AG09319 (cell line): ENCODE measurements around the gene KCNC4.
A peak's percentile ranks its signal among the peaks of the same experiment; 100 is the strongest.

Source experiments
- DNase-seq: peaks from one replicate; pipeline ENCODE4 v3.0.0-alpha.2; 2010; ENCODE audit warnings: low read depth; ENCODE audit errors: extremely low read depth
- TF ChIP-seq, protein P1 (sequence below): IDR thresholded peaks from 2 replicates; pipeline ENCODE4 v1.5.1; 2011; ENCODE audit warnings: low read depth, mild to moderate bottlenecking, inconsistent platforms, low read length, moderate library complexity

The KCNC4 gene

DNA sequence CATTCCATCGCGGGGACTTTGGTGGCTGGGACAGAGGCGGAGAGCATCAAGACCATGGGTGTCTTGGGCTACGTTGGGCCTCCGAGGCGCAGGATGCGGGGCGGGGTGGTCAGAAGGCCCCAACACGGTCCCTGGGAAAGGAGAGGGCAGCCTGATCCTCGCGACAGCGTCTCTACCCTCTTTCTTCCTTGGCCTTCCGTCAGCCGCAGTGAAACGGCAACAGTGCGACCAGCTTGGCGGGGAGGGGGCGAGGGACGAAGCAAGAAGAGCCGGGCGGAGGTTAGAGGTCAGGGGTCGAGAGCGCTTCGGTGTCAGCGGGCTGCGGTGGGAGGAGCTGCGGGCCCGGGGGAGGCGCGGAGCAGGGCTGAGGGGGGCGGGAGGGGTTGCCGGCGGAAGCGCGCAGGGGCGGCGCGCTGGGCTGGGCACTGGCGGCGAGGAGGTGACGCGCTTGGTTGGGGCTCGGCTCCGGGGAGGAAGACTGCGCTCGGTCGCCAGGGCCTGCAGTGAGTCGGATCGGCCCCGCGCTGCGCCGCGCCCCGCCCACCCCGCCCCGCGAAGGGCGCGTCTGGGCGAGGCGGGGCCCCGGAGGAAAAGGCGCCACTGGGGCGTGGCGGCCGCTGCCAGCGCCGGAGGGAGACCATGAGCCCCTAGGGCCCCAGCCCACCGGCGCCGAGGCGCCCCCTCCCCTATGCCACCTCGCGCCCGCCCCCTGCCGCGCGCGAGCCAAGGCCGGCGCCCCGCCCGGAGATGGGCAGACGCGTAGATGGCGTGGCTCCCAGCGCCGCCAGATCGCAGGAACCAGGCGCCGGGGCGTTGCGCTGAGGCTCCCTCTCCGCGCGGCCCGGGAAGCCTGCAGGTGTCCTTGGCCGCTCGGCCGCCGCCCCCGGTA is at the start of gene KCNC4:
TSS of gene KCNC4 (plus strand) at position 600 of the 889 bp plus-strand sequence. CDS start 1,186 bp downstream, outside the sequence.
- TF ChIP-seq, protein P1, sequence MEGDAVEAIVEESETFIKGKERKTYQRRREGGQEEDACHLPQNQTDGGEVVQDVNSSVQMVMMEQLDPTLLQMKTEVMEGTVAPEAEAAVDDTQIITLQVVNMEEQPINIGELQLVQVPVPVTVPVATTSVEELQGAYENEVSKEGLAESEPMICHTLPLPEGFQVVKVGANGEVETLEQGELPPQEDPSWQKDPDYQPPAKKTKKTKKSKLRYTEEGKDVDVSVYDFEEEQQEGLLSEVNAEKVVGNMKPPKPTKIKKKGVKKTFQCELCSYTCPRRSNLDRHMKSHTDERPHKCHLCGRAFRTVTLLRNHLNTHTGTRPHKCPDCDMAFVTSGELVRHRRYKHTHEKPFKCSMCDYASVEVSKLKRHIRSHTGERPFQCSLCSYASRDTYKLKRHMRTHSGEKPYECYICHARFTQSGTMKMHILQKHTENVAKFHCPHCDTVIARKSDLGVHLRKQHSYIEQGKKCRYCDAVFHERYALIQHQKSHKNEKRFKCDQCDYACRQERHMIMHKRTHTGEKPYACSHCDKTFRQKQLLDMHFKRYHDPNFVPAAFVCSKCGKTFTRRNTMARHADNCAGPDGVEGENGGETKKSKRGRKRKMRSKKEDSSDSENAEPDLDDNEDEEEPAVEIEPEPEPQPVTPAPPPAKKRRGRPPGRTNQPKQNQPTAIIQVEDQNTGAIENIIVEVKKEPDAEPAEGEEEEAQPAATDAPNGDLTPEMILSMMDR, result no peak

DNA sequence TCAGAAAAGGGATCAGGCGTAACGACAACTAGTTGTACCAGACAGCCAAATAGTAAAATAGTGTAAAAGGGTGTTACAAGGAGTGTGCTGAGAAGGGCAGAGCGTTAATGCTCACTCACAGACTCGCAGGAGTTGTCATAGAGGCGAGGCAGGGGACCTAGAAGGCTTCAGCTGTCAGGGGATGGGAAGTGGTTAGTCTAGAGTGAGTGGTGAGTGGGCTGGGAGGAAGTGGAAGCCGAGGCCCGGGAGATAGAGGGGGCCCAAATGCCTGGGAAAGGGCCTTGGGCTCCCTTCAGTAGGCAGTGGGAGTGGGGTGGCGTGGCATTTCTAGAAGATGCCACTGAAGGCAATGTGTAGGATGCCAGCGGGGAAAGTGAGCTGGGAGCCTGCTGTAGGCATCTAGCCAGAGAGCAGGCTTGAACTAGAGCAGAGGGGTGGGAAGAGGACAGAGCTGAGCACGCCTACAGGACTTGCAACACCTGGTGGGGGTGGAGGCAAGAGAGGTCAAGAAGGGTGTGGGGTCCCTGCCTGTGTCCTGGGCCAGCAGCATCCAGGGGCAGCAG is 49.5 kb upstream of the KCNC4 start:
- DNase-seq, result no peak
- TF ChIP-seq, protein P1, result no peak

More for the DNA sequence above, at the start of gene KCNC4:
- peak; percentile 47 for DNase-seq

DNA sequence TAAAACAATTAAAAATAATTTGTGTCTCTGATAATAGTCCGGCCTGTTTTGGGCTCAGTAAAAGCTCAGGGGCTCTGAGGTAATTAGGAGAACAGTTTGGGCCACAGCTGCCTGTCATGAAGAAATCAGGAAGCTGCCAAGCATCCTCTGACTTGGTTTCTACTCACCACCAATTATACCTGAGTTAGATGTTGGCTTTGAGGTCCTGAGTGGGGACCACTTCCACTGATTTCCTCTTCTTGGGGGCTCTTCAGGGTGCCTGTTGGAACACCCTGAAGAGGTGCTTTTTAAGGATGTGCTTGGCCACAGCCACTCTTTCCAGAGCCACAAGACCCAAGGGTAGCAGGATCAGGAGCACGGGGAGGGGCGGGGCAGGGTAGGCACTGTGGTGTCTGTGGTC is 48.9 kb upstream of the KCNC4 start:
- TF ChIP-seq, protein P1, result no peak
- no peak for DNase-seq

DNA sequence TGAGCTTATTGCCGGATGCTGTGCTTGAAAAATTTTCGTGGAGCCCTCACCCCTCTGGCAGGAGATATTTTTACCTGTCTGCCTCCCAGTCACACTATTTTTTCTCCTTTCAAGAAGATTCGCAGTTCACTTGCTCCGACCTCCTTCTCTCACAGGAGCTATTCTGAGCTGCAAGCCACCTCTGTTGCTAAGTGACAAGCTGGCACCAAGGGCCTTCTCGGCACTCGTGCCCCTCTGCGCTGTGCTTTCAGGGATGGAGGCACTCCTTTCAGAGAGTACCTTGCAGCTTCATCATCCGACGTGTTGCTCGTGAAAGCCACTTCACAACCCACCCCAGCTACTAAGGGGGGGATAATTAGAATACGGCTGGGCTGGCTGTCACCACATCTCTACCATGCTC is 48.3 kb upstream of the KCNC4 start:
- DNase-seq, result no peak

DNA sequence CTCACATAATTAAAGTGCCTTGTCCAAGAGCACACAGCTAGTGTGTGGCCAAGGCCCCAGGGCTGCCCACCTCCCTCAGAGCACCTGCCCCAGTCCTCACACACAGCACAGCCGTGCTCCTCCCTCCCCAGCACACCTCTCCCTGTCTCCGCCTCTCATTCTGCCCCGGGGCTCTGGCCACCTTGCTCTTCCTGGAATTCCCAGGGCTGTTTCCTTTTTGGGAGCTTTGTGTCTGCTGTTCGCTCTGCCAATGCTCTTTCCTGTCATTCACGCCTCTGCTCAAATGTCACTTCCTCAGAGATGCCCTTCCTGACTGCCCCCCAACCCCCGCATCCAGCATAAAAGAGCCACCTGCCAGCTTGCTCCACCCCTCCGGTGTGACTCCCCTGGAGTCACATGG is 46.5 kb upstream of the KCNC4 start:
- TF ChIP-seq, protein P1, result no peak
- DNase-seq, result no peak

More for the DNA sequence above, 48.3 kb upstream of the KCNC4 start:
- TF ChIP-seq, protein P1, result no peak

DNA sequence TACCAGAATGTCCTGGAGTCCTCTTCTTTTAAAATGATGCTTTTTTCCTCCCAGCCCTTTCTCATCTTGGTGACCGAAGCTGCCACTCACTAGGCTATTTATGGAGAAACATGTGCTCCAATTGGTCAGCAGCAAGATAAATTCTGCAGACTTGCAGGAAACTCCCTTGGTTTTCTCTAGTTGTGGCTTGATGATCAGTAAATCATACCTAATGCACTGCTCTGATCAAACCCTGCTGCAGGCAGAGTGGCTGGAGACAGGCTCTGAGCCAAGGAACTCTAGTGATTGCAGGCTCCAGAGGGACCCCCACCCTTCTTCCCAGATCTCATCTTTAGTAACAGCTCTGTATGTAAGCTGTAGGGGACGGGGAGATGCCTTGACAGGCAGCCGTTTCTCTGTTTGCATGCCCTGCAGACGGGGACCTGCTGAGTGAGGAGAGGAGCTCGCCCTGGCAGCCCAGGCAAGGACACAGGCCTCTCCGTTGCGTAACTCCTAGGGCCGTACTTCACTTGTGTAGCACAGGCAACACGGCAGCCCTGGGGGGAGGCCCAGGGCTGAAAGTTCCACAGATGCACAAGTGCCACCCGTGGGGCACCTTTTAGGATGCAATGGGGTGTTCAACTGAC is 45.3 kb upstream of the KCNC4 start:
- TF ChIP-seq, protein P1, result no peak
- DNase-seq, result no peak
